NCI-H1417 treated with DMSO at 0.1 percent for 48 hours (cell line): Measurements from ENCODE around the gene DACT1.
"Not testable (repeated sequence)": the region's sequence is repeated elsewhere in the genome, so short reads cannot be mapped to it uniquely, and the experiment has no call there.

Source experiments
- DNase-seq: peaks from one replicate; lab custom pipeline; 2025; lab: John Stamatoyannopoulos, UW

DACT1 gene, protein sequence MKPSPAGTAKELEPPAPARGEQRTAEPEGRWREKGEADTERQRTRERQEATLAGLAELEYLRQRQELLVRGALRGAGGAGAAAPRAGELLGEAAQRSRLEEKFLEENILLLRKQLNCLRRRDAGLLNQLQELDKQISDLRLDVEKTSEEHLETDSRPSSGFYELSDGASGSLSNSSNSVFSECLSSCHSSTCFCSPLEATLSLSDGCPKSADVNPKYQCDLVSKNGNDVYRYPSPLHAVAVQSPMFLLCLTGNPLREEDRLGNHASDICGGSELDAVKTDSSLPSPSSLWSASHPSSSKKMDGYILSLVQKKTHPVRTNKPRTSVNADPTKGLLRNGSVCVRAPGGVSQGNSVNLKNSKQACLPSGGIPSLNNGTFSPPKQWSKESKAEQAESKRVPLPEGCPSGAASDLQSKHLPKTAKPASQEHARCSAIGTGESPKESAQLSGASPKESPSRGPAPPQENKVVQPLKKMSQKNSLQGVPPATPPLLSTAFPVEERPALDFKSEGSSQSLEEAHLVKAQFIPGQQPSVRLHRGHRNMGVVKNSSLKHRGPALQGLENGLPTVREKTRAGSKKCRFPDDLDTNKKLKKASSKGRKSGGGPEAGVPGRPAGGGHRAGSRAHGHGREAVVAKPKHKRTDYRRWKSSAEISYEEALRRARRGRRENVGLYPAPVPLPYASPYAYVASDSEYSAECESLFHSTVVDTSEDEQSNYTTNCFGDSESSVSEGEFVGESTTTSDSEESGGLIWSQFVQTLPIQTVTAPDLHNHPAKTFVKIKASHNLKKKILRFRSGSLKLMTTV

DNA sequence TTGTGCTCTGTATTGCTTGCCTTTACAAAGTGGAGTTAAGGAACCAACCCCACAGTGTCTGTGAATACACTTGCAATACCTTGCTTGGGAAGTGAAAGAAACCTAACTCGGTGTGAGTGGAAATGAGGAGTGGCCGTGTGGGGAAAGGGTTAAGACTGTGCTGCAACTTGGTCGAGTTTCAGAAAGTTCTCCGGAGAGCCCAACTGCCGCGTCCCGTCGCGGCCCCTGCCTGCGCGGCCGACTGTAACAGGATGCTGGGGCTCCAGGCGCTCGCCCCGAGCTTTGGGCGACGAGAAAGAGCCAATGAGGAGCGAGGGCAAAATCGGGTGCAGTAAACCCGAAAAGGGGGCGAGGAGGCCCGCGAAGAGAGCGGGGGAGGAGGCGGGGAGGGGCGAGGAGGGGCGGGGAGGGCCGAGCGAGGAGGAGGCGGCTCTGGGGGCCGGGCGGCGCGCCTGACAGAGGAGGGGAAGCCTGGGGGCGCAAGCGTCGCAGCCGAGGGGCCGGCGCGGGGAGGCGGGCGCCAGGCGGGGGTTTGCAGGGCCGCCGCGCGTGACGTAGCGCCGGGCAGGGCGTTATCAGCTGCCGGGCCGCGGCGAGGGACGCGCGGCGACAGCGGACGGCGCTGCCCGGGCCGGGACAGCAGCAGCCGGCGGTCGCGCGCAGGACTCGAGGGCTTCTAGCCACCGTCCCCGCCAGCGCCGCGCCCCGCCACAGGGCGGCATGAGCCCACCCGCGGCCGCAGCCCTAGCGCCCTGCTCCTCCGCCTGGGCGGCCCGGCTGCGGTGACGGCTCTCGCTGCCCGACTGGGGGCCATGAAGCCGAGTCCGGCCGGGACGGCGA, at the start of gene DACT1:
TSS of gene DACT1 (plus strand) at position 572 of the 840 bp plus-strand sequence. CDS start at position 813, 241 bp downstream.
- no peak for DNase-seq

DNA sequence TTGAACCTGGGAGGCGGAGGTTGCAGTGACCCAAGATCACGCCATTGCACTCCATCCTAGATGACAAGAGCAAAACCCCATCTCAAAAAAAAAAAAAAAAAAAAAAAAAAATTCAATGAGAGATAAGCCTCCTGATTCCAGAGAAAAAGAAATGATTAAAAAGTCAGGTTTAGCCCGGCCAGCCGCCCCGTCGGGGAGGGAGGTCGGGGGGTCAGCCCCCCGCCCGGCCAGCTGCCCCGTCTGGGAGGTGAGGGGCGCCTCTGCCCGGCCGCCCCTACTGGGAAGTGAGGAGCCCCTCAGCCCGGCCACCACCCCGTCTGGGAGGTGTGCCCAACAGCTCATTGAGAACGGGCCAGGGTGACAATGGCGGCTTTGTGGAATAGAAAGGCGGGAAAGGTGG, 49.4 kb upstream of the DACT1 start:
- DNase-seq: not testable (repeated sequence)

DNA sequence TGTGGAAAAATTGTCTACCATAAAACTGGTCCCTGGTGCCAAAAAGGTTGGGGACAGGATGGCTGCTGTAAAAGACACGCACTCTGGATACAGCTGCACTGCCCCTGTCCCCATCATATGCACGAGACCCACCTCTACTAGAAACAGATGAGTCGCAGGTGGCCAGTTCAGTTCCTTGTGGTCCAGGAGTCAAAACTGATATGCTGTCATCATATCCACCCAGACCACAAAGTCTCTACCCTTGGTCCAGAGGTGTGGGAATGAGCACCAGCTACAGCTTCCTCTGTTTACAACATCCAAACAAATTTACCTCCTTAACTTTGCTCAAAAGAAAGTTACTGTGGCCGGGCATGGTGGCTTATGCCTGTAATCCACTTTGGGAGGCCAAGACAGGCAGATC, 43.8 kb upstream of the DACT1 start:
- DNase-seq: no peak

DNA sequence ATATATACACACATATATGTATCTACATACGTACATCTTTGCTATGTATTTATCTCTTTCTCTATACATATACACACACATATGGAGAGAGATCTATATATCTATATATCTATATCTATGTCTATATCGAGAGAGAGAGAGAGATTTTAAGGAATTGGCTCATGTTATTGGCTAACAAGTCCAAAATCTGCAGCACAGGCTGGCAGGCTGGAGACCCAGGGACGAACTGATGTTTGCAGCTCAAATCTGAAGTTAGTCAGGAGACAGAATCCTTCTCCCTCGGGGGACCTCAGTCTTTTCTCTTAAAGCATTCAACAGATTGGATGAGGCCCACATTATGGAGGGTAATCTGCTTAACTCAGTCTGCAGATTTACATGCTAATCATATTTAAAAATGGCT, 40.7 kb upstream of the DACT1 start:
- no peak for DNase-seq

DNA sequence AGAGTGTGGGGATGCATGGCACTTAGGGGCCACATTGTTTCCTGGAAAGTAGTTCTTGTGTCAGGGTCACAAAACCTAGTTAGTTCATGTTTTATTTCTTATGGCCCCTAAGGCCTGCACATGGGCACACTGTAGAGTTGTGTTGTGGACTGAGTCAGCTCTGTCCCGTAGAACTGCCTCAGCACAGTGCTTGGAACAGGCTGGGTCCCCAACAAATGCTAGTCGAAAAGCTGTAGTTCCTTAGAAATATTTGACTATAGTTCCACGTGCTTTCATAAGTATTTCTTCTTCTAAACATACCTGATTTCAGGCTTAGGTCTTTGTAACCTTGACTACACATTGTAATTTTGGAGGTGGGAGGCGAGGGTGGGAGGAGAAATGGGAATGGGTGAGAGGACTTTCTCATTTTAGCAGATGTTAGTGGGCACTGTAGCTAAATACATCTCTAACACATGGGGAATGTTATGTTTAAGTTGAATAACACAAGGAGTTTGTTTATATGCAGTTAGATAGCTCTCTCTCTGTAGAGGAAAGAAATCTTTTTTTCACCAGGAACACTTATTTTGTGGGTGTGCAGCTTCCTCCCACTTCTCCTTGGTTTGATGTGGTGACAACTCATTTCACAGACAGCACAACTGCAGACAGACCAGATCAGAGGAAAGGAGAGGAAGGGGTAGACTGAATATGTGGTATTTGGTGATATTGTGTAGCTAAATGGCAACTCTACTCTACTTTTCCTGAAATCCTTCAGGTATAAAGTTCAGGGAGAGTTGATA, 39.5 kb upstream of the DACT1 start:
- DNase-seq: no peak

DNA sequence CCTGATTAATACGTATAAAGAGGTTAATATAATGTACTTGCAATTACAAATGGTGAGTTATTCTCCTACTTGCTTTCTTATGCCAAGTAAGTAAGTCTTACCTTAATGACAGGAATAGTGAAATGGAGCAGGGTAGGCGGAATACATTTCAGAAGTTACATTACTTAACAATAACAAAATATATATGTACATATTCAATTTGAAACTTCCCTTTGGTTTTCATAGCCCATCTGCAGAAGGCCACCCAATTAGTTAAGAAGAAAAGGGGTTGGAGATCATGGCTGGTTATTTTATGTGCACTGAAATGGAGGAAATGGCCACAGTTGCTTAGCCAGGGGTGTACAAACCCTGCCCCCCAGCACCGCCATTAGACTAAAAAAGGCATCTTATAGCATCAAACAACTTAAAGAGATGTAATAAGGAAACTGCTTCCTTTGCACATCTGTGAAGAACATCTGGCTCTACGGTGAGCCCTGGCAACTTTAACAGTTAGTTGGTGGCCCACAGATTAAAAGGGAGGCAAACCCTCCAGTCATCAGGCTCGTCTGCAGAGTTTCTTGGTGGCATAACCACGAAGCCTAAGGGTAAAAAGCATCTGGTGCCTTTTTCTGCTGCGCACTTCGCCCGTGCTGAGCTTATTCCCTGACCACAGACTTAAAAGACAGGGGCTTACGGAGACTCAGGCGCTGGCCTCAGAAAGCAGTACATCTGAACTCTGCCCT, 38.8 kb upstream of the DACT1 start:
- no peak for DNase-seq

GRCh38 chr14:58599707-58600106, 38.1 kb upstream of the DACT1 start:
- no peak for DNase-seq

GRCh38 chr14:58605465-58605864, 32.3 kb upstream of the DACT1 start:
- DNase-seq: no peak

DNA sequence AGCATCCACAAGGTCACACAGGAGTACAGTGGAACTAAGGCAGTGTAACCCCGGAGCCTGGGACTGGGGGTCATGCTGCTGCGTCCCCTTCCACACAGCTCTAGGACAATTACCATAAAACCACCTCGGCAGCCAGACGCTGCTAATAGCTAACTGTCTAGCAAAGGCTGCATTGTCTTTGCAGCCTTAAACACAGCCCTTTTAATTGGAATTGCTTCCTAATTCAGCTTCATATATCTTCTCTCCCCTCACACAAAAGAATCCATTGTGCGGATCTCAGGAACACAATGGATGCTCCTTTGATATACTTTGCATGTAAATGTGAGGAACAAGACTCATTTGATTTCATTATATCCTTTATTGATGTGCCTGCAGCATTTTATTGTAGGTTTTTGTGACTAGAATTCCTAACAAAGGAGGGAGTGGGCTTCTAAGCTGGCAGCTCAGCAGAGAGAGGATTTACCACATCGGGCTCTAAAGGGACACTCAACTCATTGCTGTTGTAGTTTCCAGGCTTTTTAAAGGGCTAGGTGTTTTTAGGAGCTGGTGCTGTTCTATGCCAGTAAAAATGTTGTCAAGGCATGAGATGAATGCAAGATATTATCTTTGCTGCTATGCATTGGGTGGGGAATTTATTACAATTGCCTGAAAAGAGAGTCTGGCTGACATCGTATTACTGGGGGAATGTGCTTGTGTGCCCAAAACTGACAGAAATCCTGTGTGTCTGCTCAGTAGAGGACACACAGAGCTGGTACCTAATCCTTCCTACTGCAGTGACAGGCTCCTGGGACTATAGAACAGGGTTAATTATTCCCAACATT, 30.4 kb upstream of the DACT1 start:
- DNase-seq: no peak

DNA sequence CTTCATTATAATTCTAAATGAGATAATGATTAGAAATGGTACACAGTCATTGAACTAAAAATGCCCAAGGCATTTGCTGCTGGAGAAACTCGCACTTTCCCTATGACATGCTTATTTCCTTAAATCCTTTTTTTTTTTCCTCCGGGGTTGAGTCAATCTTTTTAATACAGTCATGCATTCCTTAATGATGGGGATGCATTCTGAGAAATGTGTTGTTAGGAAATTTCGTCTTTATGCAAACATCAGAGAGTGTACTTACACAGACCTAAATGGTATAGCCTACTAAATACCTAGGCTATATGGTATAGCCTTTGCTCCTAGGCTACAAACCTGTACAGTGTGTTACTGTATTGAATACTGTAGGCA, 29.8 kb upstream of the DACT1 start:
- DNase-seq: no peak

GRCh38 chr14:58617619-58618018, 20.1 kb upstream of the DACT1 start:
- DNase-seq: no peak

- DNase-seq: no peak
Observed at GRCh38 chr14:58620011-58620410, 17.8 kb upstream of the DACT1 start.

DNA sequence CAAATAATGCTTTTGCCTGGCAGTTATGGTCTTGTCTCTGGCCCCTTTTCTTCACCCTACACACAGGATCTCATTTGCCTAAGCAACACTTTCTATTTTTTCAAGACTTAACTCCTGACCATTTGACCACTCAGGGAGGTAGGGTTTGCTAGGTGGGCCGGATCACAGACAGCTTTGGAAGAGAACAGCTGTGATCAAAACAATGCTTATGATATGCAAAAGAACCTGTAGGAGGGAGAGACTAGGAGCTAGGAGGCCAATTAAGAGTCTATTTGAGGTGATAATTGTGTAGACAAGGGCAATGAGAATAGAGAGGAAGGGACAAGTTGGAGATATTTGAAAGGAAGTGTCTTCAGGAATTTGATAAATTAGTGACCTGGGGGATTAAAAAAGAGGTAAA, 12.3 kb upstream of the DACT1 start:
- DNase-seq: no peak

GRCh38 chr14:58626431-58626831, 11.3 kb upstream of the DACT1 start:
- no peak for DNase-seq

DNA sequence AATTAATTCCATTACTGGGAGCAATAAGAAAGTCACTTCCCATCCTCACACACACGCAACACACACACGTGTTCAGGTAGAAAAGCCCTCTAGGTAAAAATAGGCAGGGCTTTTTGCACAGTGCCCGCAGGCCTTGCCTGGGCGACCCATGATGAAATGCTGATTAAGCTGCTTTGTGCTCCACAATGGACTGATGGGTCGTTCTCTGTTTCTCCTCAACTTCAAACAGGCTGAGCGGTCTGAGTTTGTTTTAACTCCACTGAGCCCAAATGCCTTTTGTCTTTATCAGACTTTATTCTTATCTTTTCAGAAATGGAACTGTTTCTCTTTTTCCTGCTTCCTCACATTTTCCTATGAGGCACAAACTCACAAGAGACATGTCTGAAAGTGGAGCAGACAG, 9.4 kb upstream of the DACT1 start:
- no peak for DNase-seq

DNA sequence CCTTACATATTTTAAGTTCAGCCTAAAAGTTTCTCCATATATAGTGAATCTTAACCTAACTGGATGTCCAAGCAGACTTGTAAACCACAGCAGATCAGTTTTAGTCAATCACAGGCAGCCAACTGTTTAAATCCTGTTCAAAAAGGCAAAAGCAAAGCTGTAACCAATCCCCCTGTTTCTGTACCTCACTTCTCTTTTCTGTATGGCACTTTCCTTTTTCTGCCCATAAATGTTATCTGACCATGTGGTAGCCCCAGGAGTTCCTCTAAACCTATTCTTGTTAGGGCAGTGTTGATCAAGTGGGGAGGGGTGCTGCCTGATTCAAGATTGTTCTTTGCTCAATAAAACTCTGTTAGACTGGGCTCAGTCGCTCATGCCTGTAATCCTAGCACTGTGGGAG, 8.5 kb upstream of the DACT1 start:
- DNase-seq: no peak

- DNase-seq: no peak
Observed at GRCh38 chr14:58631732-58632131, 6.0 kb upstream of the DACT1 start.

GRCh38 chr14:58633831-58634230, 3.9 kb upstream of the DACT1 start:
- DNase-seq: no peak

GRCh38 chr14:58634406-58635090, 3.2 kb upstream of the DACT1 start:
- no peak for DNase-seq
